Keratinocyte (primary cell): Measurements from ENCODE around the gene SELENOF. TPM values are rescaled to one million over a fixed set of nuclear protein-coding genes. Genes with fewer than 3 reads are reported as not detected.

Experiments used
- DNase-seq: peaks from one replicate; pipeline ENCODE4 v3.0.0-alpha.2; 2011; ENCODE audit warnings: low read depth, missing footprints, low spot score
- FAIRE-seq: peaks from 2 replicates; lab custom pipeline; 2011; peaks lifted over from hg19 to GRCh38; lab: Jason Lieb, UNC
- H2AFZ ChIP-seq: 2 replicates; pipeline ENCODE4 v1.6.0; 2012; ENCODE audit warnings: low read length, control low read depth, inconsistent platforms; ENCODE audit not compliant: control insufficient read depth
- H3K27ac ChIP-seq: 2 replicates; pipeline ENCODE4 v1.5.1; 2011; ENCODE audit warnings: low read length; ENCODE audit not compliant: control insufficient read depth, insufficient read depth
- H3K27me3 ChIP-seq: 3 replicates; pipeline ENCODE4 v1.6.0; 2011; ENCODE audit warnings: low read length; ENCODE audit not compliant: control insufficient read depth, insufficient read depth; ENCODE audit errors: extremely low read depth
- H3K36me3 ChIP-seq, 2 experiments: 2 replicates in 1 of 2; 3 replicates in 1 of 2; pipeline ENCODE4 v1.5.1; 2011; ENCODE audit warnings: low read length in 2 of 2, mild to moderate bottlenecking in 1 of 2; ENCODE audit not compliant: control insufficient read depth in 2 of 2, insufficient read depth in 2 of 2; ENCODE audit errors: extremely low read depth in 1 of 2
- H3K4me1 ChIP-seq: 3 replicates; pipeline ENCODE4 v1.5.1; 2011; ENCODE audit warnings: low read length; ENCODE audit not compliant: control insufficient read depth, insufficient read depth; ENCODE audit errors: extremely low read depth
- H3K4me2 ChIP-seq: 3 replicates; pipeline ENCODE4 v1.6.0; 2011; ENCODE audit warnings: low read depth, low read length; ENCODE audit not compliant: control insufficient read depth, insufficient read depth; ENCODE audit errors: extremely low read depth
- H3K4me3 ChIP-seq, 3 experiments: fragments of 200-600 bp in 1 of 3; sonication (generic) in 1 of 3; 2 replicates in 2 of 3; 3 replicates in 1 of 3; pipeline ENCODE4 v1.5.1; 2011 to 2016; ENCODE audit warnings: low read length in 3 of 3, mild to moderate bottlenecking in 3 of 3, control low read depth in 2 of 3, inconsistent platforms in 1 of 3, low read depth in 1 of 3, mixed read lengths in 1 of 3, mixed run types in 1 of 3, moderate library complexity in 1 of 3; ENCODE audit not compliant: control insufficient read depth in 2 of 3, insufficient read depth in 2 of 3; ENCODE audit errors: extremely low read depth in 1 of 3
- H3K79me2 ChIP-seq: 2 replicates; pipeline ENCODE4 v1.6.0; 2012; ENCODE audit warnings: low read length; ENCODE audit not compliant: control insufficient read depth, insufficient read depth
- H3K9ac ChIP-seq: 3 replicates; pipeline ENCODE4 v1.6.0; 2011; ENCODE audit warnings: low read length; ENCODE audit not compliant: control insufficient read depth, insufficient read depth; ENCODE audit errors: extremely low read depth
- H3K9me1 ChIP-seq: 3 replicates; pipeline ENCODE4 v1.6.0; 2011; ENCODE audit warnings: low read length; ENCODE audit not compliant: control insufficient read depth, insufficient read depth; ENCODE audit errors: extremely low read depth
- H3K9me3 ChIP-seq: 2 replicates; pipeline ENCODE4 v1.5.1; 2012; ENCODE audit warnings: low read depth, low read length; ENCODE audit not compliant: control insufficient read depth
- H4K20me1 ChIP-seq: 3 replicates; pipeline ENCODE4 v1.6.0; 2011; ENCODE audit warnings: low read length; ENCODE audit not compliant: control insufficient read depth, insufficient read depth; ENCODE audit errors: extremely low read depth
- CTCF ChIP-seq, 3 experiments: IDR thresholded peaks in 1 of 3; conservative IDR thresholded peaks in 1 of 3; optimal IDR thresholded peaks in 1 of 3; 2 replicates in 2 of 3; 3 replicates in 1 of 3; pipeline versions ENCODE3 to v1.5.1; 2011; ENCODE audit warnings: low read length in 3 of 3, mild to moderate bottlenecking in 3 of 3, moderate library complexity in 2 of 3, control low read depth in 1 of 3, inconsistent platforms in 1 of 3; ENCODE audit not compliant: insufficient read depth in 2 of 3; ENCODE audit errors: extremely low read depth in 1 of 3
- EZH2 ChIP-seq: IDR thresholded peaks from one replicate; pipeline ENCODE4 v1.6.1; 2012; ENCODE audit warnings: inconsistent platforms, mild to moderate bottlenecking, low read length, moderate library complexity
- dilution Hi-C: fragments of 300-500 bp; cut with MboI; formaldehyde crosslinking; loops from one replicate; pipeline ENCODE4 v1.7.0; 2020; ENCODE audit warnings: low sequenced_read_pairs; ENCODE audit not compliant: extremely low pct_ligation_motif_present
- polyA plus RNA-seq, 5 experiments: library from polyadenylated mRNA; depleted of rRNA in 3 of 5; stranded (reverse) in 3 of 5; stranded (forward) in 1 of 5; unstranded in 1 of 5; fragments of >200 nt; gene quantifications; 1 replicate in 1 of 5; 2 replicates in 3 of 5; 3 replicates in 1 of 5; pipeline versions ENCODE4 v1.2.1 to v1.2.3, GENCODE V29; 2011 to 2012; ENCODE audit warnings: missing spikeins in 2 of 5, low read depth in 1 of 5, low replicate concordance in 1 of 5

Gene SELENOF
- polyA plus RNA-seq, 1 donor (not counting 4 experiments of a cell fraction or from before 2014, with no cell fraction given), result 246 TPM

GRCh38 chr1:86860424-86860823 is 53.5 kb downstream of the SELENOF start:
- Histone ChIP-seq H3K27ac (no peak overlapping the region), H3K4me1 (no peaks in the 10 kb centered on the region), H3K9me3 (no peaks in the 10 kb centered on the region), H4K20me1 (no peaks in the 10 kb centered on the region), H3K9ac (no peak overlapping the region), H3K27me3 (no peaks in the 10 kb centered on the region), H3K4me2 (no peak overlapping the region), H2AFZ (no peak overlapping the region), H3K4me3 (no peak overlapping the region), H3K79me2 (no peaks in the 10 kb centered on the region), H3K36me3 (peaks cover 0 to 2% of the 10 kb centered on the region in 2 experiments), H3K9me1 (no peaks in the 10 kb centered on the region)
- dilution Hi-C loops, result no loop called here
- no peak for TF ChIP-seq EZH2
- TF ChIP-seq CTCF (optimal IDR thresholded peaks at IDR 0.05 in 1 of 3, IDR thresholded peaks at IDR 0.05 in 1 of 3, conservative IDR thresholded peaks at IDR 0.05 in 1 of 3; ENCODE audit: extremely low read depth in 1 of 3, insufficient read depth in 2 of 3, low read length in 3 of 3), result no peak
- FAIRE-seq (no peak), DNase-seq (no peak)

GRCh38 chr1:86860020-86860419 is 53.9 kb downstream of the SELENOF start:
- Histone ChIP-seq H3K27me3 (no peaks in the 10 kb centered on the region), H4K20me1 (no peaks in the 10 kb centered on the region), H3K9me3 (no peaks in the 10 kb centered on the region), H3K36me3 (peaks cover 0 to 2% of the 10 kb centered on the region in 2 experiments), H3K27ac (no peak overlapping the region), H3K4me1 (no peaks in the 10 kb centered on the region), H3K79me2 (no peaks in the 10 kb centered on the region), H3K4me3 (no peak overlapping the region), H3K9ac (no peak overlapping the region), H3K4me2 (no peak overlapping the region), H3K9me1 (no peaks in the 10 kb centered on the region), H2AFZ (no peak overlapping the region)
- FAIRE-seq (no peak), DNase-seq (no peak)
- TF ChIP-seq CTCF (optimal IDR thresholded peaks at IDR 0.05 in 1 of 3, IDR thresholded peaks at IDR 0.05 in 1 of 3, conservative IDR thresholded peaks at IDR 0.05 in 1 of 3; ENCODE audit: extremely low read depth in 1 of 3, insufficient read depth in 2 of 3, low read length in 3 of 3), result no peak
- dilution Hi-C loops, result no loop called here
